Ovary (tissue), 9 donors: Measurements from ENCODE around the gene GOT1. TPM values are rescaled to one million over a fixed set of nuclear protein-coding genes. Genes with fewer than 3 reads are reported as not detected.

Source experiments
- DNase-seq, 5 donors: peaks; one replicate each; pipeline ENCODE4 v3.0.0-alpha.2; 2019 to 2020
- H3K27ac ChIP-seq, 2 donors: fragments of 200-600 bp; one replicate each; pipeline versions ENCODE4 v1.5.1 to v1.8.0; 2019 to 2022
- H3K27me3 ChIP-seq: fragments of 200-600 bp; one replicate; pipeline ENCODE4 v1.8.0; 2022
- H3K36me3 ChIP-seq: fragments of 200-600 bp; sonication (generic); one replicate; pipeline ENCODE4 v1.5.1; 2019
- H3K4me1 ChIP-seq: one replicate; pipeline ENCODE4 v1.8.1; 2013; ENCODE audit warnings: mild to moderate bottlenecking, moderate library complexity; ENCODE audit not compliant: insufficient read depth
- H3K4me3 ChIP-seq: fragments of 200-600 bp; sonication (generic); one replicate; pipeline ENCODE4 v1.5.1; 2017
- H3K9me3 ChIP-seq, 2 donors: fragments of 200-600 bp in 1 of 2; sonication (generic) in 1 of 2; one replicate each; pipeline versions ENCODE4 v1.5.1 to v1.8.1; 2013 to 2019; ENCODE audit warnings: mild to moderate bottlenecking in 1 of 2, moderate library complexity in 1 of 2
- EP300 ChIP-seq: sonication (generic); formaldehyde crosslinking; IDR thresholded peaks from one replicate; pipeline ENCODE4 v1.6.1; 2017; ENCODE audit warnings: antibody characterized with exemption
- POLR2A ChIP-seq: fragments of 450-650 bp; IDR thresholded peaks from one replicate; pipeline ENCODE4 v1.6.1; 2017; ENCODE audit warnings: antibody characterized with exemption, mild to moderate bottlenecking, moderate library complexity
- WGBS, 3 donors: extraction: QIAGEN DNeasy Blood & Tissue Kit in 1 of 3; methylation state at CpG; one replicate each; pipeline versions ENCODE4 v1.1.5 to v1.1.7; 2013 to 2017; 5-methylcytosine and 5-hydroxymethylcytosine counted together
- intact Hi-C, 4 donors: fragments of 100-400 bp; cut with DNase I; formaldehyde crosslinking; loops; one replicate each; pipeline versions ENCODE4 v1.11.0 to v1.15.1; 2022 to 2023
- polyA plus RNA-seq, 2 donors: library from polyadenylated mRNA; stranded (reverse); fragments of 200-250 nt in 1 of 2; fragments of 350-450 nt in 1 of 2; fragmentation: Illumina TruSeq in 1 of 2; extraction: RNeasy Lipid Tissue Mini Kit (QIAGEN cat#74804) in 1 of 2; gene quantifications; one replicate each; pipeline ENCODE4 v1.2.3, GENCODE V29; 2013 to 2014
- total RNA-seq, 7 donors: library from RNA; depleted of rRNA in 2 of 7; stranded (reverse); fragments of >200 nt in 2 of 7; fragmentation: NEBNext Ultra II Directional in 3 of 7; extraction: Animal tissue kit (Norgen Biotek cat#: 25700) in 3 of 7; gene quantifications; one replicate each; pipeline versions ENCODE4 v1.1.0 to v1.2.4, GENCODE V29; 2016 to 2023
- TF ChIP-seq, protein P1 (sequence below), 3 donors: fragments of 450-650 bp in 2 of 3; fragments of 200-600 bp in 1 of 3; IDR thresholded peaks; one replicate each; pipeline versions ENCODE4 v1.5.1 to v1.8.0; 2016 to 2022; ENCODE audit warnings: antibody characterized with exemption in 3 of 3, mild to moderate bottlenecking in 1 of 3
- donor health status: DM: no; HTN: no; CAD: no; lungs with moderate emphysema.
- donor health status: DM: no; HTN: no; CAD: no.
- donor health status: Bipolar disorder and iron deficiency.
- donor health status: DM: yes; HTN: yes; CAD: no.
- donor health status: DM: no; HTN: no; CAD: no.
- donor health status: DM: yes; HTN: yes; CAD: no.

The GOT1 gene
- total and polyA plus RNA-seq, 9 donors = 12.5 to 80.4 (median 18.2) TPM

DNA sequence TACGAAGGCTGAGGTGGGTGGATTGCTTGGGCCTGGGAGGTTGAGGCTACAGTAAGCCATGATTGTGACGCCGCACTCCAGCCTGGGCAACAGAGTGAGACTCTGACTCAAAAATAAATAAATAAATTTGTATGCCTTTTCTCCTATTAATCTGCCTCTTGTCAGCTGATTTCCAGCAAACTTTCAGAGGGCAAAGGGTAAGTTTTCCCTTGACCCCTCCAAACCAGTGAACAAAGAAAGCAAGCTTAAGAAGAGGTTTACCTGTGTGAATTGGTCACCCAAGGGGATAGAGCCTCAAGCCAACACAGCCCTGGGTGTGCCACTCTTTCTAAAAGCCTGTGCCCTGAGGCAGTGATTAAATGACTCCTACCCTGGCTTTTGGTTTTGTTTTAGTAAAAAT, 30.8 kb downstream of the GOT1 start:
- H3K27ac ChIP-seq = no peak overlapping the region
- no peaks in the 10 kb centered on the region for H3K27me3 ChIP-seq
- 94 to 98% (median 97%) methylated on average over 3 of the region's 3 CpGs for WGBS, 3 donors
- no peak overlapping the region for H3K4me3 ChIP-seq
- TF ChIP-seq, protein P1, sequence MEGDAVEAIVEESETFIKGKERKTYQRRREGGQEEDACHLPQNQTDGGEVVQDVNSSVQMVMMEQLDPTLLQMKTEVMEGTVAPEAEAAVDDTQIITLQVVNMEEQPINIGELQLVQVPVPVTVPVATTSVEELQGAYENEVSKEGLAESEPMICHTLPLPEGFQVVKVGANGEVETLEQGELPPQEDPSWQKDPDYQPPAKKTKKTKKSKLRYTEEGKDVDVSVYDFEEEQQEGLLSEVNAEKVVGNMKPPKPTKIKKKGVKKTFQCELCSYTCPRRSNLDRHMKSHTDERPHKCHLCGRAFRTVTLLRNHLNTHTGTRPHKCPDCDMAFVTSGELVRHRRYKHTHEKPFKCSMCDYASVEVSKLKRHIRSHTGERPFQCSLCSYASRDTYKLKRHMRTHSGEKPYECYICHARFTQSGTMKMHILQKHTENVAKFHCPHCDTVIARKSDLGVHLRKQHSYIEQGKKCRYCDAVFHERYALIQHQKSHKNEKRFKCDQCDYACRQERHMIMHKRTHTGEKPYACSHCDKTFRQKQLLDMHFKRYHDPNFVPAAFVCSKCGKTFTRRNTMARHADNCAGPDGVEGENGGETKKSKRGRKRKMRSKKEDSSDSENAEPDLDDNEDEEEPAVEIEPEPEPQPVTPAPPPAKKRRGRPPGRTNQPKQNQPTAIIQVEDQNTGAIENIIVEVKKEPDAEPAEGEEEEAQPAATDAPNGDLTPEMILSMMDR (IDR thresholded peaks at IDR 0.05) = no peak
- TF ChIP-seq POLR2A (no peak), EP300 (no peak)
- H3K36me3 ChIP-seq = no peaks in the 10 kb centered on the region
- intact Hi-C loops = loop anchor here in 2 of 4 donors (10.0 kb wide), 2 partner anchors 215 to 315 kb away; no protein-coding TSS in a partner anchor
- DNase-seq = no peak
- no peaks in the 10 kb centered on the region for H3K4me1 ChIP-seq
- H3K9me3 ChIP-seq = no peaks in the 10 kb centered on the region

DNA sequence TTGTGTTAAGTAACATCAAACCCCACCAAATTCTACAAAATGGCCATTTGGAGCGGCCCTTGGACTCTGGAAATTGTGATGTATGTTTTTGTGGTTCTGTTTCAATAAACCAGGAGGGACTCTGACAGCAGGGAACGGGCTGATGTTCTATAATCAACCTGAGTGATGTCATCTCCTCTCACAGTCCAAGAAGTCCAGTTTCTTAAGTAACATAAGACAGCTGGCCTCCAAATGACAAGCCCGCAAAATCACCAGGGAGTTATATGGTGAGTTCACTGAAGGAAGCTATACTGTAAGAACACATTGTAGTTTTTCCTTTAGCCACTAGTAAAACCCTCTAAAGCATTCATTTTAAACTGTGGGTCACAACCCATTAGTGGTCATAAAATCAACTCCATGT, 34.0 kb downstream of the GOT1 start:
- no peak for DNase-seq
- TF ChIP-seq, protein P1 (IDR thresholded peaks at IDR 0.05) = no peak
- TF ChIP-seq POLR2A (no peak), EP300 (no peak)
- Histone ChIP-seq H3K4me1 (no peaks in the 10 kb centered on the region), H3K36me3 (no peaks in the 10 kb centered on the region), H3K27ac (no peak overlapping the region), H3K4me3 (no peak overlapping the region), H3K9me3 (no peaks in the 10 kb centered on the region), H3K27me3 (no peaks in the 10 kb centered on the region)
- intact Hi-C loops = loop anchor here in 2 of 4 donors (10.0 kb wide), 2 partner anchors 218 to 318 kb away; no protein-coding TSS in a partner anchor
- WGBS, 3 donors = 72 to 79% (median 73%) methylated on average over 3 of the region's 3 CpGs

DNA sequence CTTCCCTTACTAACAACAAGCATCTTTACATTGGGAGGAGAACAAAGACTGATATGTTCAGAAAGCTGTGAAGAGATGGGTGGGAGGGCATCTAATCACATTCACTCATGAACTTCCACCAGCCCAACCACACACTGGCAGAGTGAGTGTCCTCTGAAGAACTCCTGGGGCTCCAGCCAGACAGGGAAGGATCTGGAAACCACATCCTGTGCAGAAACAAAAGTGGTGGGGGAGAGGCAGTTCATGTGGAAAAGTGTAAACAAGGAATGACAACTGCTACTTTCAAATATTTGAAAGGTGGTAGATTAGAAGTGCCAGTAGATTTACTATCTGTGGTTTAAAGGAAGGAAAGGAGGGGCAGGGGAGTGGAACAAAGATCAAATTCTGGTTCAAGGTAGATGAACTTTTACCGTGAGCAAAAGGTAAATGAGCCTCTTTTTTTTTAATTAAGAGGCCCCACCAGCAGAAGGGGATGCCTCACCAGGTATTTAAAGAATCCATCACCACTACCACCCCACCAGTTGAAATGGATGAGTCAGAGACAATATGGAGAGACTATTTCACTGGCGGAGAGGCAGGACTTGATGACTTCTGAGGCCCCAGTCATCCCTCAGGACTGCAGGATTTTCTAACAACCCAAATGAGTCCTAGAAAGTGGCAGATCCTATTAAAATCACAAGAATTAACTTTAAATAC, 34.5 kb downstream of the GOT1 start:
- TF ChIP-seq POLR2A = no peak
- TF ChIP-seq, protein P1 (IDR thresholded peaks at IDR 0.05) = no peak
- no peak for TF ChIP-seq EP300
- H3K36me3 ChIP-seq = no peaks in the 10 kb centered on the region
- no peak overlapping the region for H3K4me3 ChIP-seq
- no peaks in the 10 kb centered on the region for H3K9me3 ChIP-seq
- no peak for DNase-seq
- H3K27me3 ChIP-seq = no peaks in the 10 kb centered on the region
- WGBS, 3 donors = 60 to 73% (median 71%) methylated on average over 2 of the region's 2 CpGs
- intact Hi-C loops = loop anchor here in 2 of 4 donors (10.0 kb wide), 2 partner anchors 219 to 319 kb away; no protein-coding TSS in a partner anchor
- no peak overlapping the region for H3K27ac ChIP-seq
- no peaks in the 10 kb centered on the region for H3K4me1 ChIP-seq

DNA sequence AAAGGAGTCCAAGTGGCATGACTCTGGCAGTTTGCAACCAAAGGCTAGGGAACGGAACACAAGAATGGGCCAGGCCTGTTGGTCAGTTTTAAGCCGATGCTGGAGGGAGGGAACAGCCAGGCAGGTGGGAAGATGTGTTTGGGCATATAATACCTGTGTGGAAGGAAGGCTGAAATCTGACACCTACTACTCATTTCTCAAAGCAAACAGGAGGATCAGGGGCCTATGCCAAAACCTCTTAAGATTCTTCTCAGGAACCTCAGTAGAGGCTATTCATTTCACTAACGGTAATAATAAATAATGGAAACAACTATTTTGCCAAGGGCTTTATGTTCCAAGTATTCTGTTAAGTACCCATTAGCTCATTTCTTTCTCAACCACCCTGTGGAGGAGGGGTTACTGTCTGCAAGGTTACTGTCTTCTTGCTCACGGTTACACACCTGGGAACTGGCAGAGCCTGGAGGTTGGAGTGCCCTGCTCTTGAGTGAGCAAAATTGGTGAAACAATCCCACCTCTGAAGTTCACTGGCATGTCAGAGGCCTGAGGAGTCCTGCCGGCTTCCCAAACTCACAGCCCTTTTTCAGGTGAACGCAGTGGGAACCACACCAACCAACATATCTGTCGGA, 35.5 kb downstream of the GOT1 start:
- Histone ChIP-seq H3K4me3 (no peak overlapping the region), H3K27me3 (no peaks in the 10 kb centered on the region), H3K36me3 (no peaks in the 10 kb centered on the region), H3K27ac (no peak overlapping the region), H3K9me3 (no peaks in the 10 kb centered on the region), H3K4me1 (no peaks in the 10 kb centered on the region)
- intact Hi-C loops = loop anchor here in 2 of 4 donors (10.0 kb wide), 2 partner anchors 220 to 320 kb away; no protein-coding TSS in a partner anchor
- DNase-seq = no peak
- 83 to 87% (median 84%) methylated on average over 7 of the region's 7 CpGs for WGBS, 3 donors
- TF ChIP-seq EP300 (no peak), POLR2A (no peak)
- TF ChIP-seq, protein P1 (IDR thresholded peaks at IDR 0.05) = no peak
